H1 (cell line): ENCODE results near the gene PTPRR. TPM values are rescaled to one million over a fixed set of nuclear protein-coding genes. Genes with fewer than 3 reads are reported as not detected.

Experiments used
- CTCF ChIA-PET: fragments of 300-600 bp; sonication (Branson Sonifier 250); formaldehyde crosslinking; loops from one replicate; lab custom pipeline; 2021; ENCODE audit not compliant: partially characterized antibody; lab: Charles Lee
- POLR2A ChIA-PET: fragments of 300-600 bp; sonication (Branson Sonifier 250); formaldehyde crosslinking; loops from one replicate; lab custom pipeline; 2021; ENCODE audit warnings: inconsistent platforms; ENCODE audit not compliant: partially characterized antibody; lab: Charles Lee
- DNase-seq, 2 experiments: peaks; one replicate each; pipeline versions ENCODE4 v3.0.0 to v3.0.0-alpha.2; 2010 to 2022; ENCODE audit warnings: low spot score in 2 of 2, low read depth in 1 of 2, mixed read lengths in 1 of 2
- FAIRE-seq: peaks from 2 replicates; lab custom pipeline; 2011; peaks lifted over from hg19 to GRCh38; lab: Jason Lieb, UNC
- H2AFZ ChIP-seq: 2 replicates; pipeline ENCODE4 v1.8.1; 2012; ENCODE audit warnings: low read length, inconsistent platforms
- H2AK5ac ChIP-seq: 2 replicates; pipeline ENCODE4 v1.6.1; 2013; ENCODE audit warnings: low read depth, low read length
- H2BK120ac ChIP-seq: replicated peaks from 2 replicates; pipeline ENCODE3; 2013; ENCODE audit warnings: low read depth, low read length, inconsistent platforms
- H2BK12ac ChIP-seq: 2 replicates; pipeline ENCODE4 v1.6.1; 2013; ENCODE audit warnings: low read depth, low read length
- H2BK15ac ChIP-seq: 2 replicates; pipeline ENCODE4 v1.6.1; 2013; ENCODE audit warnings: low read length
- H2BK20ac ChIP-seq: 2 replicates; pipeline ENCODE4 v1.6.1; 2013; ENCODE audit warnings: low read length
- H2BK5ac ChIP-seq: 2 replicates; pipeline ENCODE4 v1.6.1; 2013; ENCODE audit warnings: low read depth, low read length
- H3K14ac ChIP-seq: 2 replicates; pipeline ENCODE4 v1.6.1; 2013; ENCODE audit warnings: inconsistent platforms; ENCODE audit not compliant: insufficient read length
- H3K18ac ChIP-seq: 2 replicates; pipeline ENCODE4 v1.6.1; 2013; ENCODE audit warnings: low read length; ENCODE audit errors: extremely low read depth
- H3K23ac ChIP-seq: 2 replicates; pipeline ENCODE4 v1.6.1; 2013; ENCODE audit warnings: inconsistent platforms; ENCODE audit not compliant: insufficient read length
- H3K23me2 ChIP-seq: 2 replicates; pipeline ENCODE4 v1.6.1; 2013; ENCODE audit warnings: low read depth, low read length
- H3K27ac ChIP-seq: 2 replicates; pipeline ENCODE4 v1.6.1; 2011; ENCODE audit warnings: low read depth, low read length, inconsistent platforms
- H3K27me3 ChIP-seq, 4 experiments: replicated peaks in 1 of 4; 1 replicate in 1 of 4; 2 replicates in 3 of 4; pipeline versions ENCODE4 v1.6.1 to v1.8.1; 2011 to 2013; ENCODE audit warnings: low read length in 3 of 4, mild to moderate bottlenecking in 3 of 4, inconsistent platforms in 2 of 4, mixed read lengths in 2 of 4, moderate library complexity in 1 of 4; ENCODE audit not compliant: control insufficient read depth in 3 of 4, insufficient read depth in 3 of 4; ENCODE audit errors: extremely low read depth in 1 of 4
- H3K36me3 ChIP-seq, 4 experiments: 2 replicates each; pipeline versions ENCODE4 v1.6.1 to v1.8.1; 2011 to 2013; ENCODE audit warnings: mild to moderate bottlenecking in 4 of 4, low read length in 3 of 4, moderate library complexity in 2 of 4, control low read depth in 1 of 4, inconsistent platforms in 1 of 4; ENCODE audit not compliant: insufficient read depth in 4 of 4, control insufficient read depth in 2 of 4
- H3K4ac ChIP-seq: replicated peaks from 2 replicates; pipeline ENCODE3; 2013; ENCODE audit warnings: low read length, low read depth, mixed read lengths, inconsistent platforms; ENCODE audit not compliant: insufficient read length
- H3K4me1 ChIP-seq, 4 experiments: replicated peaks in 1 of 4; 1 replicate in 1 of 4; 2 replicates in 3 of 4; pipeline versions ENCODE4 v1.6.1 to v1.8.1; 2011 to 2013; ENCODE audit warnings: low read length in 3 of 4, inconsistent platforms in 2 of 4, mixed read lengths in 1 of 4; ENCODE audit not compliant: insufficient read depth in 4 of 4, control insufficient read depth in 3 of 4
- H3K4me2 ChIP-seq, 2 experiments: 2 replicates each; pipeline versions ENCODE4 v1.6.1 to v1.8.1; 2011 to 2013; ENCODE audit warnings: low read depth in 2 of 2, low read length in 2 of 2, control low read depth in 1 of 2, inconsistent platforms in 1 of 2, mild to moderate bottlenecking in 1 of 2; ENCODE audit not compliant: insufficient read depth in 1 of 2
- H3K4me3 ChIP-seq, 4 experiments: fragments of 200-600, 300-600 bp in 1 of 4; sonication (generic), shearing (Covaris generic), sonication (Bioruptor Twin) in 1 of 4; 2 replicates each; pipeline versions ENCODE4 v1.5.1 to v1.8.1; 2011 to 2016; ENCODE audit warnings: low read length in 4 of 4, low read depth in 3 of 4, control low read depth in 2 of 4, inconsistent platforms in 2 of 4, mild to moderate bottlenecking in 2 of 4, mixed read lengths in 1 of 4, moderate library complexity in 1 of 4; ENCODE audit not compliant: insufficient read depth in 2 of 4; ENCODE audit errors: extremely low read depth in 1 of 4
- H3K56ac ChIP-seq: replicated peaks from 2 replicates; pipeline ENCODE3; 2013; ENCODE audit warnings: low read depth, mild to moderate bottlenecking, mixed read lengths, low read length, inconsistent platforms; ENCODE audit not compliant: insufficient read length
- H3K79me1 ChIP-seq: 2 replicates; pipeline ENCODE4 v1.6.1; 2013; ENCODE audit warnings: low read depth, low read length, control low read depth
- H3K79me2 ChIP-seq, 2 experiments: 2 replicates each; pipeline versions ENCODE4 v1.6.1 to v1.8.1; 2012 to 2013; ENCODE audit warnings: low read length in 2 of 2, mild to moderate bottlenecking in 2 of 2, inconsistent platforms in 1 of 2; ENCODE audit not compliant: insufficient read depth in 2 of 2, control insufficient read depth in 1 of 2
- H3K9ac ChIP-seq, 4 experiments: replicated peaks in 1 of 4; 1 replicate in 1 of 4; 2 replicates in 3 of 4; pipeline versions ENCODE4 v1.6.1 to v1.8.1; 2011 to 2013; ENCODE audit warnings: low read depth in 3 of 4, low read length in 3 of 4, control low read depth in 2 of 4, mild to moderate bottlenecking in 2 of 4, moderate library complexity in 2 of 4, inconsistent platforms in 1 of 4; ENCODE audit errors: extremely low read depth in 1 of 4
- H3K9me3 ChIP-seq, 2 experiments: 2 replicates each; pipeline versions ENCODE4 v1.6.1 to v1.8.1; 2012 to 2013; ENCODE audit warnings: mild to moderate bottlenecking in 2 of 2, moderate library complexity in 2 of 2, control low read depth in 1 of 2, inconsistent platforms in 1 of 2, low read depth in 1 of 2, low read length in 1 of 2, mixed read lengths in 1 of 2; ENCODE audit not compliant: insufficient read depth in 2 of 2
- H4K20me1 ChIP-seq, 2 experiments: replicated peaks in 1 of 2; 2 replicates each; pipeline versions ENCODE3 to v1.8.1; 2011 to 2013; ENCODE audit warnings: inconsistent platforms in 2 of 2, low read length in 2 of 2, mild to moderate bottlenecking in 1 of 2; ENCODE audit not compliant: insufficient read depth in 2 of 2, control insufficient read depth in 1 of 2
- H4K5ac ChIP-seq: 2 replicates; pipeline ENCODE4 v1.6.1; 2013; ENCODE audit warnings: low read length, low read depth, mixed read lengths, inconsistent platforms; ENCODE audit not compliant: insufficient read length
- H4K8ac ChIP-seq: 2 replicates; pipeline ENCODE4 v1.8.0; 2013; ENCODE audit warnings: mild to moderate bottlenecking, moderate library complexity, low read length, inconsistent platforms; ENCODE audit not compliant: insufficient read depth; ENCODE audit errors: extremely low read depth
- H4K91ac ChIP-seq: replicated peaks from 2 replicates; pipeline ENCODE3; 2013; ENCODE audit warnings: low read length, mixed read lengths, inconsistent platforms; ENCODE audit not compliant: insufficient read length
- ASH2L ChIP-seq: fragments of 200-600, 300-600 bp; sonication (generic); IDR thresholded peaks from one replicate; pipeline ENCODE4 v1.7.1; 2017; ENCODE audit warnings: low read length
- ATF3 ChIP-seq: IDR thresholded peaks from 2 replicates; pipeline ENCODE4 v1.6.1; 2011; ENCODE audit warnings: low read depth, mild to moderate bottlenecking, low read length; ENCODE audit not compliant: insufficient read depth
- CHD2 ChIP-seq: IDR thresholded peaks from 2 replicates; pipeline ENCODE4 v1.6.1; 2012; ENCODE audit warnings: low read length, improper control_type of control experiment
- CREB1 ChIP-seq: IDR thresholded peaks from 2 replicates; pipeline ENCODE4 v1.6.1; 2012; ENCODE audit warnings: inconsistent platforms
- EGR1 ChIP-seq: IDR thresholded peaks from 2 replicates; pipeline ENCODE4 v1.6.1; 2011; ENCODE audit warnings: low read depth, low read length, borderline replicate concordance
- GABPA ChIP-seq: IDR thresholded peaks from 2 replicates; pipeline ENCODE4 v1.6.1; 2011; ENCODE audit warnings: mild to moderate bottlenecking, low read length, moderate library complexity, borderline replicate concordance; ENCODE audit not compliant: insufficient read depth
- KDM1A ChIP-seq: fragments of 200-600, 300-600 bp; sonication (generic); IDR thresholded peaks from 2 replicates; pipeline ENCODE4 v1.7.1; 2016; ENCODE audit warnings: mild to moderate bottlenecking, low read length, borderline replicate concordance
- NANOG ChIP-seq: IDR thresholded peaks from 2 replicates; pipeline ENCODE4 v1.6.1; 2011; ENCODE audit warnings: low read length, low read depth, mild to moderate bottlenecking, inconsistent platforms; ENCODE audit not compliant: insufficient read depth, poor library complexity, severe bottlenecking
- POLR2AphosphoS5 ChIP-seq: IDR thresholded peaks from 2 replicates; pipeline ENCODE4 v1.6.1; 2011; ENCODE audit warnings: low read depth, low read length
- SP1 ChIP-seq: IDR thresholded peaks from 2 replicates; pipeline ENCODE4 v1.6.1; 2011; ENCODE audit warnings: low read depth, low read length
- SP4 ChIP-seq: IDR thresholded peaks from 2 replicates; pipeline ENCODE4 v1.6.1; 2012; ENCODE audit warnings: low read length, inconsistent platforms
- TAF7 ChIP-seq: optimal IDR thresholded peaks from 2 replicates; pipeline ENCODE3; 2011; ENCODE audit warnings: low read depth, mild to moderate bottlenecking, inconsistent platforms, low read length, moderate library complexity, borderline replicate concordance
- USF2 ChIP-seq: IDR thresholded peaks from 2 replicates; pipeline ENCODE4 v1.6.1; 2011; ENCODE audit warnings: low read length, improper control_type of control experiment
- WGBS, 2 experiments: shearing (Covaris generic) in 1 of 2; methylation state at CpG; one replicate each; pipeline versions ENCODE4 v1.1.6 to v1.1.7; 2013 to 2015; ENCODE audit warnings: low lambda C conversion rate in 2 of 2, mixed read lengths in 2 of 2, inconsistent platforms in 1 of 2, low coverage in 1 of 2, missing lambda C conversion rate in 1 of 2; ENCODE audit not compliant: insufficient replicate concordance in 2 of 2, insufficient coverage in 1 of 2, insufficient read length in 1 of 2; ENCODE audit errors: extremely low coverage in 1 of 2, missing lambda C conversion rate in 1 of 2; 5-methylcytosine and 5-hydroxymethylcytosine counted together
- polyA plus RNA-seq, 7 experiments: library from polyadenylated mRNA; depleted of rRNA in 3 of 7; stranded (reverse) in 5 of 7; unstranded in 2 of 7; fragments of >200 nt in 5 of 7; fragments of 200-250 nt in 2 of 7; gene quantifications; 1 replicate in 5 of 7; 2 replicates in 1 of 7; 4 replicates in 1 of 7; pipeline versions ENCODE4 v1.2.1 to v1.2.3, GENCODE V29; 2011 to 2013; ENCODE audit warnings: missing spikeins in 2 of 7, mixed read lengths in 2 of 7
- total RNA-seq: library from RNA; stranded (reverse); fragmentation: NEBNext Ultra II Directional; extraction: Animal tissue kit (Norgen Biotek cat#: 25700); gene quantifications from 2 replicates; pipeline ENCODE4 v1.2.1, GENCODE V29; 2021

Gene PTPRR
- total and polyA plus RNA-seq, 2 of the 8 experiments (the other 6 are each of a cell fraction or from before 2014, with no cell fraction given), result 0.07 to 0.35 TPM

- Histone ChIP-seq H3K27me3 (no peaks in the 10 kb centered on the region), H3K23me2 (no peaks in the 10 kb centered on the region), H3K56ac (no peak overlapping the region), H3K4me2 (no peak overlapping the region), H3K9ac (no peak overlapping the region), H3K14ac (no peak overlapping the region), H3K18ac (no peak overlapping the region), H2AK5ac (no peak overlapping the region), H4K8ac (no peak overlapping the region), H4K91ac (no peak overlapping the region), H2BK5ac (no peak overlapping the region), H2BK15ac (peak overlapping the region; percentile 66; the same call in 1 of the 2 replicates), H3K79me1 (no peaks in the 10 kb centered on the region), H4K20me1 (no peaks in the 10 kb centered on the region), H2BK20ac (0 out of 2 replicates have a peak overlapping the region, but pooled peaks have one; percentile 55), H3K36me3 (no peaks in the 10 kb centered on the region), H3K27ac (no peak overlapping the region), H3K4me1 (peaks cover 0 to 4% (median 3%) of the 10 kb centered on the region in 4 experiments; a peak in 4 of 7 replicates), H2BK12ac (no peak overlapping the region), H3K4ac (no peak overlapping the region), H4K5ac (no peak overlapping the region), H3K9me3 (no peaks in the 10 kb centered on the region), H3K4me3 (no peak overlapping the region), H3K23ac (no peak overlapping the region), H3K79me2 (no peaks in the 10 kb centered on the region), H2AFZ (no peak overlapping the region), H2BK120ac (no peak overlapping the region)
- FAIRE-seq (no peak), DNase-seq (no peak)
- POLR2A ChIA-PET, result interaction anchor here (1.1 kb wide), 1 partner anchor 11 kb away, joined by 3 read pairs; no protein-coding TSS in a partner anchor
- 94% methylated on average over 6 of the region's 6 CpGs; no CpG with 5 or more reads in 1 of the 2 experiments for WGBS, 2 experiments
- CTCF ChIA-PET, result interaction anchor here (1.0 to 1.2 kb wide), 2 partner anchors 11 to 43 kb away, joined by 4 read pairs; no protein-coding TSS in a partner anchor
- TF ChIP-seq CREB1, result no peak
- no peak for TF ChIP-seq SP1
- no peak for TF ChIP-seq POLR2AphosphoS5
- no peak for TF ChIP-seq SP4
- TF ChIP-seq CHD2, result no peak
- TF ChIP-seq ATF3, result no peak
- no peak for TF ChIP-seq ASH2L
- no peak for TF ChIP-seq NANOG
- TF ChIP-seq TAF7, result no peak
- TF ChIP-seq USF2, result no peak
- TF ChIP-seq GABPA, result no peak
- no peak for TF ChIP-seq EGR1
- TF ChIP-seq KDM1A, result no peak
Measured at GRCh38 chr12:70659077-70659606, 261.4 kb downstream of the PTPRR start.
